HCT116 (cell line): Measurements from ENCODE around the gene NFIX. TPM values are rescaled to one million over a fixed set of nuclear protein-coding genes. Genes with fewer than 3 reads are reported as not detected.

Experiments
- ATAC-seq: fragments of 200-7000 bp; cut with Tn5 transposase; 2 replicates; pipeline ENCODE4 v1.9.1; 2020; ENCODE audit warnings: mild to moderate bottlenecking, moderate library complexity
- BruUV-seq: library from RNA; stranded (reverse); fragments of 400-500 nt; replicated peaks from 2 replicates; lab custom pipeline; 2021; lab: Mats Ljungman, UMichigan
- CTCF ChIA-PET: fragments of 300-600 bp; sonication (Branson Sonifier 250); formaldehyde crosslinking; loops from one replicate; lab custom pipeline; 2021; ENCODE audit warnings: antibody characterized with exemption; lab: Charles Lee
- POLR2A ChIA-PET: fragments of 300-600, 350-600 bp; sonication (Branson Sonifier 250); formaldehyde crosslinking; loops from one replicate; lab custom pipeline; 2021; ENCODE audit warnings: antibody characterized with exemption; lab: Charles Lee
- RAD21 ChIA-PET, 2 experiments: fragments of 300-600 bp; sonication (Branson Sonifier 250); formaldehyde crosslinking; loops; one replicate each; lab custom pipeline; 2023; ENCODE audit warnings: low total read pairs in 2 of 2; ENCODE audit not compliant: uncharacterized antibody in 2 of 2, unreplicated experiment in 2 of 2, low non-redundant PET in 1 of 2; lab: Charles Lee
- DNase-seq: peaks from one replicate; pipeline ENCODE4 v3.0.0-alpha.2; 2010; ENCODE audit warnings: low read depth, low spot score
- H2AFZ ChIP-seq: fragments of 200-600 bp; shearing (Covaris generic), sonication (generic); 2 replicates; pipeline ENCODE4 v1.6.1; 2017; ENCODE audit warnings: low read depth, mixed run types, mixed read lengths, antibody characterized with exemption, low read length; ENCODE audit not compliant: poor library complexity, severe bottlenecking
- H3K27ac ChIP-seq: 2 replicates; pipeline ENCODE4 v1.5.1; 2012; ENCODE audit warnings: low read depth, low read length
- H3K27me3 ChIP-seq: fragments of 200-600 bp; sonication (generic); 2 replicates; pipeline ENCODE4 v1.6.1; 2016; ENCODE audit warnings: mixed run types, low read length, mixed read lengths; ENCODE audit not compliant: insufficient read depth
- H3K36me3 ChIP-seq, 2 experiments: fragments of 200-500 bp in 1 of 2; fragments of 200-600 bp in 1 of 2; sonication (Bioruptor generic) in 1 of 2; sonication (generic) in 1 of 2; 2 replicates each; pipeline versions ENCODE4 v1.5.1 to v1.6.1; 2014 to 2016; ENCODE audit warnings: low read length in 2 of 2, inconsistent platforms in 1 of 2, mixed read lengths in 1 of 2, mixed run types in 1 of 2; ENCODE audit not compliant: insufficient read depth in 2 of 2, control insufficient read depth in 1 of 2
- H3K4me1 ChIP-seq, 2 experiments: fragments of 200-600 bp in 1 of 2; sonication (generic) in 1 of 2; 2 replicates each; pipeline versions ENCODE4 v1.5.1 to v1.6.1; 2012 to 2017; ENCODE audit warnings: low read length in 2 of 2, inconsistent platforms in 1 of 2, mild to moderate bottlenecking in 1 of 2, mixed read lengths in 1 of 2, mixed run types in 1 of 2, moderate library complexity in 1 of 2; ENCODE audit not compliant: insufficient read depth in 2 of 2, control insufficient read depth in 1 of 2
- H3K4me2 ChIP-seq: fragments of 200-600 bp; sonication (generic); 2 replicates; pipeline ENCODE4 v1.6.1; 2017; ENCODE audit warnings: mixed run types, low read length, mixed read lengths
- H3K4me3 ChIP-seq, 2 experiments: fragments of 200-600 bp in 1 of 2; sonication (generic) in 1 of 2; replicated peaks in 1 of 2; 2 replicates each; pipeline ENCODE4 v1.5.1; 2011 to 2016; ENCODE audit warnings: low read length in 2 of 2, control low read depth in 1 of 2, low read depth in 1 of 2, mild to moderate bottlenecking in 1 of 2, mixed read lengths in 1 of 2, mixed run types in 1 of 2
- H3K79me2 ChIP-seq: fragments of 200-600 bp; sonication (generic); 2 replicates; pipeline ENCODE4 v1.6.1; 2017; ENCODE audit warnings: mild to moderate bottlenecking, mixed run types, low read length, moderate library complexity, mixed read lengths; ENCODE audit not compliant: insufficient read depth
- H3K9ac ChIP-seq: fragments of 200-600 bp; sonication (generic); 2 replicates; pipeline ENCODE4 v1.6.1; 2016; ENCODE audit warnings: low read length, mixed read lengths
- H3K9me2 ChIP-seq: fragments of 200-600 bp; sonication (generic), shearing (Covaris generic); 2 replicates; pipeline ENCODE4 v1.6.1; 2017; ENCODE audit warnings: mixed run types, mild to moderate bottlenecking, moderate library complexity; ENCODE audit not compliant: insufficient read depth
- H3K9me3 ChIP-seq, 2 experiments: fragments of 200-500 bp in 1 of 2; fragments of 200-600 bp in 1 of 2; sonication (Bioruptor generic) in 1 of 2; sonication (generic) in 1 of 2; 2 replicates each; pipeline ENCODE4 v1.6.1; 2014 to 2017; ENCODE audit warnings: low read length in 2 of 2, mixed read lengths in 2 of 2, inconsistent platforms in 1 of 2, low read depth in 1 of 2, mild to moderate bottlenecking in 1 of 2, mixed run types in 1 of 2, moderate library complexity in 1 of 2; ENCODE audit not compliant: control insufficient read depth in 1 of 2, insufficient read depth in 1 of 2
- H4K20me1 ChIP-seq: fragments of 200-600 bp; sonication (generic), shearing (Covaris generic); 2 replicates; pipeline ENCODE4 v1.6.1; 2017; ENCODE audit warnings: mixed run types, mild to moderate bottlenecking, moderate library complexity; ENCODE audit not compliant: insufficient read depth
- CBX3 ChIP-seq: IDR thresholded peaks from 2 replicates; pipeline ENCODE4 v1.6.1; 2012; ENCODE audit warnings: low read depth
- ELF1 ChIP-seq: IDR thresholded peaks from 2 replicates; pipeline ENCODE4 v1.6.1; 2012; ENCODE audit warnings: low read depth, borderline replicate concordance
- FOSL1 ChIP-seq: IDR thresholded peaks from 2 replicates; pipeline ENCODE4 v1.6.1; 2012; ENCODE audit warnings: low read depth
- JUND ChIP-seq: IDR thresholded peaks from 2 replicates; pipeline ENCODE4 v1.6.1; 2012
- POLR2A ChIP-seq: IDR thresholded peaks from 2 replicates; pipeline ENCODE4 v1.7.0; 2011; ENCODE audit warnings: borderline replicate concordance; ENCODE audit not compliant: insufficient read depth, insufficient read length; ENCODE audit errors: extremely low read depth
- POLR2AphosphoS5 ChIP-seq: IDR thresholded peaks from 2 replicates; pipeline ENCODE4 v1.6.1; 2011; ENCODE audit warnings: mild to moderate bottlenecking, low read depth, low read length, moderate library complexity
- SIN3A ChIP-seq: IDR thresholded peaks from 2 replicates; pipeline ENCODE4 v1.6.1; 2012; ENCODE audit warnings: low read depth
- SRF ChIP-seq: IDR thresholded peaks from 2 replicates; pipeline ENCODE4 v1.6.1; 2012; ENCODE audit warnings: low read depth
- YY1 ChIP-seq: IDR thresholded peaks from 2 replicates; pipeline ENCODE4 v1.6.1; 2011; ENCODE audit warnings: low read length, low read depth, moderate library complexity, mild to moderate bottlenecking; ENCODE audit not compliant: insufficient replicate concordance; ENCODE audit errors: extremely low read depth
- ZFX ChIP-seq: fragments of 450-650 bp; IDR thresholded peaks from 2 replicates; pipeline ENCODE4 v1.6.1; 2017
- ZNF274 ChIP-seq: fragments of 200-500 bp; sonication (Bioruptor generic); IDR thresholded peaks from 2 replicates; pipeline ENCODE4 v1.6.1; 2014; ENCODE audit warnings: mild to moderate bottlenecking, low read depth, low read length, inconsistent platforms
- intact Hi-C: fragments of 100-400 bp; cut with micrococcal nuclease; formaldehyde crosslinking; loops from 2 replicates; pipeline ENCODE4 v1.10.0; 2022
- total RNA-seq: library from RNA; stranded (reverse); gene quantifications from one replicate; pipeline ENCODE4 v1.2.1, GENCODE V29; 2021; ENCODE audit not compliant: unreplicated experiment
- TF ChIP-seq, protein P1 (sequence below): IDR thresholded peaks from 2 replicates; pipeline ENCODE4 v1.6.1; 2012; ENCODE audit warnings: low read depth

The NFIX gene
- total RNA-seq, 1 experiment from 2014 or later: 34.8 TPM

DNA sequence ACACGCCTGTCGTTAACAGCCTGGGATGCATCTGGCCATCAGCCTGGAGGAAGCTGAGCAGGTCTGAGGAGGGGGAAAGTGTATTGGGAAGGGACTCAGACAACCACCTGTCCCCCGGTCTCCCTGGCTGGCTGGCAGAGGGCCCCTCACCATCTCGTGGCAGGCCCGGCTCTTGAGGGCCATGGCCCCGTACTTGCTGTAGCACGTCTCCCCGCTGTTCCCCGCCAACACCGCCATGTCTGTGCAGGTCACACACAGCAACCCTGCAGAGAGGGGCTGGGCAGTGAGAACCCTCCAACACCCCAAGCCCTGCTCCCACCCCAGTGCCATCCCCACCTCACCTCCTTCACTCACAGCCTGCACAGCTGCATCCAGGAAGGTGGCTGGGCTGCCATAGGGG lies 117.3 kb downstream of the NFIX start:
- Histone ChIP-seq H3K9me3 (no peaks in the 10 kb centered on the region), H4K20me1 (no peaks in the 10 kb centered on the region), H3K79me2 (peaks cover 39% of the 10 kb centered on the region), H3K4me3 (no peak overlapping the region), H3K4me2 (no peak overlapping the region), H3K27ac (no peak overlapping the region), H3K4me1 (peaks cover 9 to 11% of the 10 kb centered on the region in 2 experiments; a peak in 3 of 4 replicates), H2AFZ (no peak overlapping the region), H3K9me2 (no peaks in the 10 kb centered on the region), H3K36me3 (peaks cover 8 to 33% of the 10 kb centered on the region in 2 experiments; a peak in 3 of 4 replicates), H3K9ac (no peak overlapping the region), H3K27me3 (no peaks in the 10 kb centered on the region)
- ChIA-PET RAD21 (no interaction called here), CTCF (no interaction called here), POLR2A (no interaction called here)
- ATAC-seq: no peak
- BruUV-seq: no TSS peak
- DNase-seq: no peak
- TF ChIP-seq ELF1 (no peak), JUND (no peak), SRF (no peak), POLR2A (no peak), CBX3 (no peak), YY1 (no peak), POLR2AphosphoS5 (no peak), SIN3A (no peak), FOSL1 (no peak), ZNF274 (no peak), ZFX (no peak)
- TF ChIP-seq, protein P1, sequence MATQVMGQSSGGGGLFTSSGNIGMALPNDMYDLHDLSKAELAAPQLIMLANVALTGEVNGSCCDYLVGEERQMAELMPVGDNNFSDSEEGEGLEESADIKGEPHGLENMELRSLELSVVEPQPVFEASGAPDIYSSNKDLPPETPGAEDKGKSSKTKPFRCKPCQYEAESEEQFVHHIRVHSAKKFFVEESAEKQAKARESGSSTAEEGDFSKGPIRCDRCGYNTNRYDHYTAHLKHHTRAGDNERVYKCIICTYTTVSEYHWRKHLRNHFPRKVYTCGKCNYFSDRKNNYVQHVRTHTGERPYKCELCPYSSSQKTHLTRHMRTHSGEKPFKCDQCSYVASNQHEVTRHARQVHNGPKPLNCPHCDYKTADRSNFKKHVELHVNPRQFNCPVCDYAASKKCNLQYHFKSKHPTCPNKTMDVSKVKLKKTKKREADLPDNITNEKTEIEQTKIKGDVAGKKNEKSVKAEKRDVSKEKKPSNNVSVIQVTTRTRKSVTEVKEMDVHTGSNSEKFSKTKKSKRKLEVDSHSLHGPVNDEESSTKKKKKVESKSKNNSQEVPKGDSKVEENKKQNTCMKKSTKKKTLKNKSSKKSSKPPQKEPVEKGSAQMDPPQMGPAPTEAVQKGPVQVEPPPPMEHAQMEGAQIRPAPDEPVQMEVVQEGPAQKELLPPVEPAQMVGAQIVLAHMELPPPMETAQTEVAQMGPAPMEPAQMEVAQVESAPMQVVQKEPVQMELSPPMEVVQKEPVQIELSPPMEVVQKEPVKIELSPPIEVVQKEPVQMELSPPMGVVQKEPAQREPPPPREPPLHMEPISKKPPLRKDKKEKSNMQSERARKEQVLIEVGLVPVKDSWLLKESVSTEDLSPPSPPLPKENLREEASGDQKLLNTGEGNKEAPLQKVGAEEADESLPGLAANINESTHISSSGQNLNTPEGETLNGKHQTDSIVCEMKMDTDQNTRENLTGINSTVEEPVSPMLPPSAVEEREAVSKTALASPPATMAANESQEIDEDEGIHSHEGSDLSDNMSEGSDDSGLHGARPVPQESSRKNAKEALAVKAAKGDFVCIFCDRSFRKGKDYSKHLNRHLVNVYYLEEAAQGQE: no peak
- intact Hi-C loops: no loop called here
